Smooth muscle cell (in vitro differentiated cells): ENCODE data around the gene BRAT1. TPM values are rescaled to one million over a fixed set of nuclear protein-coding genes. Genes with fewer than 3 reads are reported as not detected.

Source experiments
- DNase-seq: peaks from one replicate; lab custom pipeline; 2025; ENCODE audit not compliant: unreplicated experiment; lab: John Stamatoyannopoulos, UW
- H2AFZ ChIP-seq: fragments of 200-600 bp; sonication (generic); 2 replicates; pipeline ENCODE4 v1.6.0; 2016; ENCODE audit warnings: antibody characterized with exemption, low read depth, mild to moderate bottlenecking
- H3F3A ChIP-seq: fragments of 200-600 bp; sonication (generic); 2 replicates; pipeline ENCODE4 v1.6.0; 2017; ENCODE audit warnings: antibody characterized with exemption, low read depth
- H3K27ac ChIP-seq: fragments of 200-600 bp; sonication (generic); 2 replicates; pipeline ENCODE4 v1.5.1; 2016; ENCODE audit warnings: low read depth, mild to moderate bottlenecking
- H3K27me3 ChIP-seq: fragments of 200-600 bp; sonication (generic); 2 replicates; pipeline ENCODE4 v1.6.1; 2016; ENCODE audit warnings: low read depth, mild to moderate bottlenecking
- H3K36me3 ChIP-seq: fragments of 200-600 bp; sonication (generic); 2 replicates; pipeline ENCODE4 v1.5.1; 2016; ENCODE audit warnings: low read depth
- H3K4me1 ChIP-seq: fragments of 200-600 bp; sonication (generic); 2 replicates; pipeline ENCODE4 v1.5.1; 2016; ENCODE audit warnings: low read depth
- H3K4me2 ChIP-seq: fragments of 200-600 bp; sonication (generic); 2 replicates; pipeline ENCODE4 v1.6.0; 2016; ENCODE audit warnings: mild to moderate bottlenecking
- H3K4me3 ChIP-seq: fragments of 200-600 bp; sonication (generic); 2 replicates; pipeline ENCODE4 v1.5.1; 2016; ENCODE audit warnings: mild to moderate bottlenecking
- H3K79me2 ChIP-seq: fragments of 200-600 bp; sonication (generic); 2 replicates; pipeline ENCODE4 v1.6.0; 2016; ENCODE audit warnings: low read depth, mild to moderate bottlenecking
- H3K9ac ChIP-seq: fragments of 200-600 bp; sonication (generic); 2 replicates; pipeline ENCODE4 v1.6.0; 2016; ENCODE audit warnings: low read depth
- H3K9me3 ChIP-seq: fragments of 200-600 bp; sonication (generic); replicated peaks from 2 replicates; pipeline ENCODE4 v1.5.1; 2016; ENCODE audit warnings: low read depth
- H4K20me1 ChIP-seq: fragments of 200-600 bp; sonication (generic); 2 replicates; pipeline ENCODE4 v1.6.0; 2016; ENCODE audit warnings: low read depth
- WGBS: methylation state at CpG from one replicate; pipeline ENCODE4 v1.1.7; 2016; ENCODE audit warnings: low lambda C conversion rate; 5-methylcytosine and 5-hydroxymethylcytosine counted together
- polyA plus RNA-seq: library from polyadenylated mRNA; unstranded; fragments of >200 nt; fragmentation: Nextera tagmentation; extraction: Ambion mirVana; gene quantifications from 2 replicates; pipeline ENCODE4 v1.2.1, GENCODE V29; 2016
- total RNA-seq: library from RNA; depleted of rRNA; stranded (reverse); fragments of >200 nt; gene quantifications from 2 replicates; pipeline ENCODE4 v1.2.3, GENCODE V29; 2014
- TF ChIP-seq, protein P1 (sequence below): fragments of 200-600 bp; sonication (generic); IDR thresholded peaks from 2 replicates; pipeline ENCODE4 v1.5.1; 2017; ENCODE audit warnings: borderline replicate concordance, mild to moderate bottlenecking, antibody characterized with exemption; ENCODE audit not compliant: insufficient read depth, poor library complexity, severe bottlenecking

Gene BRAT1
- 11.2 and 16.8 TPM in 2 replicates for total RNA-seq
- 32.4 and 43.6 TPM in 2 replicates for polyA plus RNA-seq

DNA sequence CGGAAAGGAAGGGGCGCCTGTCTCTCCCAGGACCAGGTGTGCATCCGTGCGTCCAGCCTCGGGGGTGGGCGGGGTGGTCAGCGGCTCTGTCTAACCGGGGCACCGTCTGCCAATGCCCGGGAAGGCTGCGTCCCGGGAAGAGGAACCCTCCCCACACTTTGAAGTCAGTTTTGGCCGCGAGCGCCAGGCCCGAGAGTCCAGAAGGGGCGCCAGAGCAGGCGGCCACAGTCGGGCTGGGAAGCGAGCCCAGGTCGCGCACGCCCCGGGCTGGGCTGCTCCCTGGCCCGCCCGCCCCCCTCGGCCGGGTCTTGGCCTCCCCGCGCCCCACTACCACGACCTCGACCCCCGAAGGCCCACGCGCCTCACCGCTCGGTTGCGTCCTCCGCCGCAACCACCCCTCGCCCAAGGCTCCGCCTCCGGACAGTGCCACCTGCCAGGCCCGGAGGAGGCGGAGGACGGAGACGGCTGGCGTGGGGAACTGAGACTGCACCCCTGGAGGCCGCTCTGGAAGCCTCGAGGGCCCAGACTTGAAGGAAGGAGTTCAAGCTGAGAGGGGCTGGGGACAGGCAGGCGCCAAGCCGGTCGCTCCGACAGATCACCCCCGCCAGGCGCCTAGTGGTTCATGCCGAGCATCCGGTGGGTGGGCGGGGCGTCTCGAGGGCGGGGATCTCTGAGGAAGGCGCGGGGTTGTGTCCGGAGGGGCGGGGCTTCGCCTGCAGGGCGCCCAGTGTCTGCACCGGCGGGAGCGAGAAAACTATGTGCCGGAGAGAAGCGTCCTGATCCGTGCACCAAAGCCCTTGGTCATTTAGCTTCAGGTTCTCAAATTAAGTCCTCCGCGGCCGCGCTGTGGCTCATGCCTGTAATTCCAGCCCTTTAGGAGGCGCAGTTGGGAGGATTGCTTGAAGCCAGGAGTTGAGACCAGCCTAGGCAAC is at the start of gene BRAT1:
Gene BRAT1 (minus strand): TSS at position 404 of the 932 bp plus-strand sequence. CDS start 1,093 bp downstream, outside the sequence.
- Histone ChIP-seq H3K9me3 (no peaks in the 10 kb centered on the region), H3K27me3 (no peaks in the 10 kb centered on the region), H3K79me2 (peaks cover 15% of the 10 kb centered on the region), H3K4me2 (peak within 1 kb of the TSS; percentile 88), H4K20me1 (peaks cover 13% of the 10 kb centered on the region), H3K36me3 (no peaks in the 10 kb centered on the region), H2AFZ (peak within 1 kb of the TSS; percentile 98), H3K4me1 (peaks cover 13% of the 10 kb centered on the region), H3K27ac (peak within 1 kb of the TSS; percentile 94), H3K9ac (peak within 1 kb of the TSS; percentile 96), H3K4me3 (peak within 1 kb of the TSS; percentile 95), H3F3A (peaks cover 4% of the 10 kb centered on the region)
- WGBS = 1% methylated on average over 42 of the region's 79 CpGs
- TF ChIP-seq, protein P1, sequence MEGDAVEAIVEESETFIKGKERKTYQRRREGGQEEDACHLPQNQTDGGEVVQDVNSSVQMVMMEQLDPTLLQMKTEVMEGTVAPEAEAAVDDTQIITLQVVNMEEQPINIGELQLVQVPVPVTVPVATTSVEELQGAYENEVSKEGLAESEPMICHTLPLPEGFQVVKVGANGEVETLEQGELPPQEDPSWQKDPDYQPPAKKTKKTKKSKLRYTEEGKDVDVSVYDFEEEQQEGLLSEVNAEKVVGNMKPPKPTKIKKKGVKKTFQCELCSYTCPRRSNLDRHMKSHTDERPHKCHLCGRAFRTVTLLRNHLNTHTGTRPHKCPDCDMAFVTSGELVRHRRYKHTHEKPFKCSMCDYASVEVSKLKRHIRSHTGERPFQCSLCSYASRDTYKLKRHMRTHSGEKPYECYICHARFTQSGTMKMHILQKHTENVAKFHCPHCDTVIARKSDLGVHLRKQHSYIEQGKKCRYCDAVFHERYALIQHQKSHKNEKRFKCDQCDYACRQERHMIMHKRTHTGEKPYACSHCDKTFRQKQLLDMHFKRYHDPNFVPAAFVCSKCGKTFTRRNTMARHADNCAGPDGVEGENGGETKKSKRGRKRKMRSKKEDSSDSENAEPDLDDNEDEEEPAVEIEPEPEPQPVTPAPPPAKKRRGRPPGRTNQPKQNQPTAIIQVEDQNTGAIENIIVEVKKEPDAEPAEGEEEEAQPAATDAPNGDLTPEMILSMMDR = peak; percentile 36
- peak; percentile 94 for DNase-seq

DNA sequence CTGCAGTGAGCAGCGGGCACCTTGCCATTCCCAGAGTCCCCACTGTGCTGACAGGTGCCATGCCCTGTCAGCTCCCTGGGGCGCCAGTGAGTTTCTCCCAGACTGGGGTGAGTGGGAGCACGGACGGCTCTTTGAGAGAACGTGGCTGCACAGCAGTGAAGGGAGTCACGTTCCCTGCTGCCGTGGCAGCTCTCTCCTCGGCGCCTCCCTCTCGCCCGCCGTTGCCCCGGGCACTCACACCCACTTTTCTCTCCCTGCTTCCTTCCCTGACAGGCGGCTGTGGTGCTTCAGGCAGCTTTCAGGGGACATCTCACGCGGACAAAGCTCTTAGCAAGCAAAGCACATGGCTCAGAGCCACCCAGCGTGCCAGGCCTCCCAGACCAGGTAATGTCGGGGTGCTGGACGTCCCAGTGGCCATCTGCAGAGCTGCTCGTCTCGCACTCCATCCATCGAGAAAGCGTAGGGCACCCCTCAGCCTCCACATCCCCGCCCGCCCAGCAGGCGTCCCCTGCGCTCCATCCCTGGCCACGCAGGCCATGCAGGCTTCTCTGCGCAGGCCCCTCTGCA is 49.4 kb upstream of the BRAT1 start:
- 95% methylated on average over 29 of the region's 29 CpGs for WGBS

DNA sequence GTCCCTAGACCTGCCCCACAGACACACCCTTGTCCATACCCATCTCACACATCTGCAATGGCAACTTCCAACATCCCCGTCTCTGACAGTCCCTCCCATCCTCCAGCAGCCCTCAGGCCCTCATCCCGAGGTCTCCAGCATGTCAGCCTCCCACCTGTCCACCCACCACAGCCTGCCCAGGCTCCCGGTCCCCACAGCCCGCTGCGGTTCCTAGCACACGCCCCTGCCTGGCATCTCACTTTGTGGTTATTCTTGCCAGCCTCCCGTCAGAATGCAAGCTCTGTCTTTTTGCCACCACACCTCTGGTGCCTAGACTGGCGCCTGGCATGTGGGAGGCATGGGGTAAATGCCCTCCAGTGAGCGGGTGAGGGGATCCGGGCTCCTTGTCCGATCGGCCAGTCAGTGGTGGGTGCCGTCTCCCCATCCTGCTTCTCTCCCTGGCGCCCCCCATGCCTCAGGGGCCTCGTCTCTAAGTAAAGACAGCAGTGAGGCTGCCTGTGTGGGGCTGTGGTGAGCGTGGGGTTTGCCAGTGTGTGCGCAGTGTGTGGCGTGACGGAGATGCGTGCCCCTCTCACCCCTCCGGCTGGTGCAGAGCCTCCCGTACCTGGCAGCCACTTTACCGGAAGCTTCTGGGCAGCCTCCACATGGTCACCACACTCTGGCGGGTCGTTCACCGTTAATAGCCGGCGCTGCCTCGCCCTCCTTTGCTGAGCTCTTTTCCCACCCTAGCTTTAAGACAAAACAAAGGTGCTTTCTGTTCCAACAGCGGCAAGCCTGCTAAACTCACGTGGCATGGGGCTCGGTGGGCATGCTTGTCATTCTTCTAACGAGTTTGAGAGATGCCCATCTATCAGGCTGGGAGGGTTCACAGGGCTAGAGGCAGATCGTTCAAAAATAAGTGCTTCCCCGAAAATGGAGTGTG is 48.0 kb upstream of the BRAT1 start:
- DNase-seq = no peak
- WGBS = 95% methylated on average over 35 of the region's 35 CpGs
- no peak overlapping the region for H3K27ac ChIP-seq

More for the DNA sequence above, 49.4 kb upstream of the BRAT1 start:
- Histone ChIP-seq H3F3A (no peaks in the 10 kb centered on the region), H3K4me1 (peaks cover 8% of the 10 kb centered on the region), H3K79me2 (no peaks in the 10 kb centered on the region), H3K9ac (no peak overlapping the region), H3K4me2 (no peak overlapping the region), H3K36me3 (no peaks in the 10 kb centered on the region), H3K9me3 (no peaks in the 10 kb centered on the region), H3K27me3 (no peaks in the 10 kb centered on the region), H3K27ac (no peak overlapping the region), H2AFZ (no peak overlapping the region), H3K4me3 (no peak overlapping the region), H4K20me1 (no peaks in the 10 kb centered on the region)
- TF ChIP-seq, protein P1 = no peak
- no peak for DNase-seq

More for the DNA sequence above, 48.0 kb upstream of the BRAT1 start:
- no peaks in the 10 kb centered on the region for H3K36me3 ChIP-seq
- H4K20me1 ChIP-seq = no peaks in the 10 kb centered on the region
- H3K9ac ChIP-seq = no peak overlapping the region
- no peaks in the 10 kb centered on the region for H3K9me3 ChIP-seq
- no peak overlapping the region for H3K4me2 ChIP-seq
- TF ChIP-seq, protein P1 = no peak
- no peak overlapping the region for H2AFZ ChIP-seq
- no peak overlapping the region for H3K4me3 ChIP-seq
- peaks cover 8% of the 10 kb centered on the region for H3K4me1 ChIP-seq
- H3F3A ChIP-seq = no peaks in the 10 kb centered on the region
- H3K79me2 ChIP-seq = no peaks in the 10 kb centered on the region
- no peaks in the 10 kb centered on the region for H3K27me3 ChIP-seq
